AG04449 (cell line): ENCODE data around the gene GLDC.
"Not testable (repeated sequence)": the region's sequence is repeated elsewhere in the genome, so short reads cannot be mapped to it uniquely, and the experiment has no call there.

Experiments
- CTCF ChIA-PET: fragments of 350-600 bp; formaldehyde crosslinking; extraction: SDS; loops from one replicate; lab custom pipeline; 2021; ENCODE audit warnings: antibody characterized with exemption; lab: Yijun Ruan, JAX
- POLR2A ChIA-PET: fragments of 400-600, 350-600 bp; formaldehyde crosslinking; extraction: SDS; loops from one replicate; lab custom pipeline; 2020; ENCODE audit warnings: antibody characterized with exemption, inconsistent platforms; lab: Yijun Ruan, JAX
- DNase-seq: peaks from one replicate; pipeline ENCODE4 v3.0.0-alpha.2; 2010; ENCODE audit warnings: low read depth, low spot score
- H3K4me3 ChIP-seq: 2 replicates; pipeline ENCODE4 v1.5.1; 2011; ENCODE audit warnings: low read depth, mild to moderate bottlenecking, control low read depth, low read length
- TF ChIP-seq, protein P1 (sequence below): IDR thresholded peaks from one replicate; pipeline ENCODE4 v1.5.1; 2011; ENCODE audit warnings: mild to moderate bottlenecking, moderate library complexity, low read length, control low read depth, inconsistent platforms; ENCODE audit not compliant: insufficient read depth; ENCODE audit errors: missing control alignments

Gene GLDC

DNA sequence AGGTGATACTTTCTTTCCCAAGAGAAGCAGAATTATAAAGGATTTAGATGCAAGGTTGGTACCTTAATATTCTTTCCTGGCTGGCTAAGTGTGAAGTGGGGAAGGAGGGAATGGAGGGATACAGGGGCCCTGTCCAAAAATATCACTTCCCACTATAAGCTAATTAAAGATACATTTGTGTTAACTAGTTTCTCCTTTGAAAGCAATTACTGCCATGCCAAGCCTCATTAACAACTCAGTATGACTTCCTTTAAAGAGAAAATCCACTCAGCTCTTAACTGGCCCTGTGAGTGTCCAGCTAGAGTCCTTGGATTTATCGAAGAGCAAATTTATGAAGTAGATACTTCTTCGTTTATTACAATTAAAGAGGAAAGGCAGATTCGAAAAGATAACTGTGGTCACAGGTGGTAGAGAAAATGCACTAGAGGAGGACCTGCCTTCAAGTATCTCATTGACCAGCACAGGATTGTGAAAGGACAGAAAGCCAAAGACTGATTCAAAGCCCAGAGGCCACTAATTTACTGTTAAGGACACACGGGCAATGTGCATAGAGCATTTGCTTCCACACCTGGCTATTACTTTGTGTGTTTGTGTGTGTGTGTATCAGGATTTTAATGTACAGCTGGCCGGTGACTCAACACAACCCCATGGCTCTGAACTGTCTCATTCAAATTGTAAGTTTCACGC, 11.2 kb upstream of the GLDC start:
- CTCF ChIA-PET = interaction anchor here (1.2 to 2.8 kb wide), 2 partner anchors 11 to 72 kb away, joined by 3 to 10 read pairs; no protein-coding TSS in a partner anchor
- POLR2A ChIA-PET = no interaction called here

DNA sequence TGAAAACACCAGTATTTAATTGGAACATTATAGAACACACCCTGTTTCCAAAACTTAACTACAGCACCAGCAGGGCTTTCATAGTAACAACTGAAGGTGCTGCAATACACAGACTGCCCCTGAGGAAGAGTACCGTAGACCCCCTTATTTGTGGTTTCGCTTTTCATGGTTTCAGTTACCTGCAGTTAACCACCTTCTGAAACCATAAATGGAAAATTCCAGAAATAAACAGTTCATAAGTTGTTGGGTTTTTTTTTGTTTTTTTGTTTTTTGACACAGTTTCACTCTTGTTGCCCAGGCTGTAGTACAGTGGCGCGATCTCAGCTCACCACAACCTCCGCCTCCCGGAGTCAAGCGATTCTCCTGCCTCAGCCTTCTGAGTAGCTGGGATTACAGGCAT, 9.5 kb upstream of the GLDC start:
- TF ChIP-seq, protein P1, sequence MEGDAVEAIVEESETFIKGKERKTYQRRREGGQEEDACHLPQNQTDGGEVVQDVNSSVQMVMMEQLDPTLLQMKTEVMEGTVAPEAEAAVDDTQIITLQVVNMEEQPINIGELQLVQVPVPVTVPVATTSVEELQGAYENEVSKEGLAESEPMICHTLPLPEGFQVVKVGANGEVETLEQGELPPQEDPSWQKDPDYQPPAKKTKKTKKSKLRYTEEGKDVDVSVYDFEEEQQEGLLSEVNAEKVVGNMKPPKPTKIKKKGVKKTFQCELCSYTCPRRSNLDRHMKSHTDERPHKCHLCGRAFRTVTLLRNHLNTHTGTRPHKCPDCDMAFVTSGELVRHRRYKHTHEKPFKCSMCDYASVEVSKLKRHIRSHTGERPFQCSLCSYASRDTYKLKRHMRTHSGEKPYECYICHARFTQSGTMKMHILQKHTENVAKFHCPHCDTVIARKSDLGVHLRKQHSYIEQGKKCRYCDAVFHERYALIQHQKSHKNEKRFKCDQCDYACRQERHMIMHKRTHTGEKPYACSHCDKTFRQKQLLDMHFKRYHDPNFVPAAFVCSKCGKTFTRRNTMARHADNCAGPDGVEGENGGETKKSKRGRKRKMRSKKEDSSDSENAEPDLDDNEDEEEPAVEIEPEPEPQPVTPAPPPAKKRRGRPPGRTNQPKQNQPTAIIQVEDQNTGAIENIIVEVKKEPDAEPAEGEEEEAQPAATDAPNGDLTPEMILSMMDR = no peak
- H3K4me3 ChIP-seq = no peak overlapping the region
- ChIA-PET CTCF (no interaction called here), POLR2A (no interaction called here)
- no peak for DNase-seq

More for the DNA sequence above, 11.2 kb upstream of the GLDC start:
- no peak overlapping the region for H3K4me3 ChIP-seq
- TF ChIP-seq, protein P1 = no peak
- no peak for DNase-seq

DNA sequence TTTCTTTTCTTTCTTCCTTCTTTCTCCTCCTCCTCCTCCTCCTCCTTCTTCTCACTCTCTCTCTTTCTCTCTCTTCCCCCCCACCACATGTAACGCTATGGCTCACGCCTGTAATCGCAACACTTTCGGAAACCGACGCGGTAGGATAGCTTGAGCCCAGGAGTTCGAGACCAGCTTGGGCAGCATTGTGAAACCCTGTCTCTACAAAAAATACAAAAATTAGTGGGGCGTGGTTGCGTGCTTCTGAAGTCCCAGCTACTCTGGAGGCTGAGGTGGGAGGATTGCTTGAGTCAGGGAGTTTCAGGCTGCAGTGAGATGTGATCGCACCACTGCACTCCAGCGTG, 736 bp upstream of the GLDC start:
- TF ChIP-seq, protein P1 = no peak
- ChIA-PET POLR2A (no interaction called here), CTCF (interaction anchor here (1.2 kb wide), 1 partner anchor 15 kb away, joined by 3 read pairs; no protein-coding TSS in a partner anchor)
- H3K4me3 ChIP-seq = no peak overlapping the region
- no peak for DNase-seq

DNA sequence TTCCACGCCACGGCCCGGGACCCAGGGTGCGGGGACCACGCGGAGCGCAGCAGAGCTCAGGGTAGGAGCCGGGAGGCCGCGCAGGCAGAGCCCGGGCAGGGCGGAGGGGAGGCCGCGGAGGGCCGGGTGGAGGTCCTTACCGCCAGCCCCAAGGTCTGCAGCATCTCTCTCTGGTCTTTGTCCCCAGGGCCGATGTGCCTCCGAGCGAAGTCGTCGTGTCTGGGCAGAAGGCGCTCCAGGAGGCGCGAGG, 499 bp downstream of the GLDC start:
- POLR2A ChIA-PET, DNase-seq, H3K4me3 ChIP-seq, CTCF ChIA-PET: not testable (repeated sequence)

DNA sequence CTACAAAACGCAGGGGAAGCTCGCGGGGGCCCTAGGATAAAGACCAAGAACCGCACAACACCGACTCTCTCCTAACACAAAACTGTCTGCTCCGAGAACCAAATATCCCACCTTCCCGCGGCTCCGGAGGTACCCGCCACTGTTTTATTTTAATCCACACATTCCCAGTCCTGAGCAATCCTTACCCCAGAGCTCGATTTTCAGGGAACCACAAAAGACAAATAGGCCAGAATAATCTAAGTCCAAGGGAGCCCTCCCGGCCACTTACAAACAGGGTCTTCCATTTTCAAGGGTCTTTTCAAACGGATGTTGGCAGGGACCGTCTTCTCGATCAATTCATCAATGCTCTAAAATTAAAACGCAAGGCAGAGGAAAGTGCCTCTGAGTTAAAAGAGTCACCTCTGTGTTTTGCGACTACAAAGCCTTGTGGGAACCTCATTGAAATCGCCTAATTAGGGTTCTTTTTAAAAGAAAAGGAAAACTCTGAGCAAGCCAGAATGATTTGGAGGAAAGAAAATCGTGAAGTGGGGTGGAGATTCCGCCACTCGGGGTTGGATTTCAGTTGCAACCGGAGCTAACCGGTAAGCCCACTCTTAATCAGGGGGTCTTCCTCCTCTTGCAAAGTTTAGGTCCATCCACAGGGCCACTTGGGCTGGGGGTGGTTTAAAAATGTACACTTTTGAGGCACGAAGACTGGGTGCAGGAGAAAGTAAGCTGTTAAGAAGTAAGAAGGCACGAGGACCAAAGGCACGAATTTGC, 1.0 kb downstream of the GLDC start:
- TF ChIP-seq, protein P1 = no peak
- ChIA-PET CTCF (no interaction called here), POLR2A (no interaction called here)
- DNase-seq = no peak
- H3K4me3 ChIP-seq = no peak overlapping the region

DNA sequence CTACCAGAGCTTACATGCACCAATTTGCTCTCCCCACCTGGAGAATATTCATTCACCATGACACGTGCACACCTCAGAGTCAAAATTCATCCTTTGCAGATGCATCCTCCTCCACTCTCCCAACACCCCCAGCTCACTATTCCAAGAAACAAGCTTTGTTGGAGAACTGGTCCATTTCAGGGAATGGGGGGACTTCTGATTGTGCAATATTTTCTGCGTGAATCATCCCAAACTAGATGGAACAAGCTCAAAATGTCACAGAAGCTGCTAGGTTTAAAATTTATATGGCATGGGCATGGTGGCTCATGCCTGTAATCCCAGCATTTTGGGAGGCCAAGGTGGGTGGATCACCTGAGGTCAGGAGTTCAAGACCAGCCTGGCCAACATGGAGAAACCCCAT, 3.6 kb downstream of the GLDC start:
- POLR2A ChIA-PET = no interaction called here
- CTCF ChIA-PET = no interaction called here
- TF ChIP-seq, protein P1 = no peak
- no peak for DNase-seq
- H3K4me3 ChIP-seq = no peak overlapping the region
